H9 (cell line): Measurements from ENCODE around the gene DMD. TPM values are rescaled to one million over a fixed set of nuclear protein-coding genes. Genes with fewer than 3 reads are reported as not detected.

Experiments
- DNase-seq: peaks from one replicate; pipeline ENCODE4 v3.0.0-alpha.2; 2017
- H2AFZ ChIP-seq: one replicate; pipeline ENCODE4 v1.6.1; 2013; ENCODE audit warnings: mild to moderate bottlenecking, low read length, control low read depth, moderate library complexity
- H2AK5ac ChIP-seq: 2 replicates; pipeline ENCODE4 v1.6.1; 2013; ENCODE audit warnings: low read length, control low read depth, mixed read lengths; ENCODE audit not compliant: insufficient read length
- H2BK120ac ChIP-seq: one replicate; pipeline ENCODE4 v1.6.1; 2013; ENCODE audit warnings: low read depth, mild to moderate bottlenecking, low read length, control low read depth, inconsistent platforms; ENCODE audit not compliant: poor library complexity, severe bottlenecking
- H2BK12ac ChIP-seq: 2 replicates; pipeline ENCODE4 v1.6.1; 2013; ENCODE audit warnings: low read length, control low read depth, mixed read lengths, low read depth; ENCODE audit not compliant: insufficient read length
- H2BK15ac ChIP-seq: 2 replicates; pipeline ENCODE4 v1.6.1; 2013; ENCODE audit warnings: low read depth, low read length, control low read depth
- H2BK20ac ChIP-seq: one replicate; pipeline ENCODE4 v1.6.1; 2013; ENCODE audit warnings: low read depth, mild to moderate bottlenecking, low read length, control low read depth, inconsistent platforms; ENCODE audit not compliant: poor library complexity, severe bottlenecking
- H2BK5ac ChIP-seq: 2 replicates; pipeline ENCODE4 v1.6.1; 2013; ENCODE audit warnings: low read length, control low read depth, mixed read lengths; ENCODE audit not compliant: insufficient read length
- H3K14ac ChIP-seq: 2 replicates; pipeline ENCODE4 v1.6.1; 2013; ENCODE audit warnings: low read length, control low read depth; ENCODE audit not compliant: insufficient read depth
- H3K18ac ChIP-seq: 2 replicates; pipeline ENCODE4 v1.6.1; 2013; ENCODE audit warnings: low read depth, mild to moderate bottlenecking, mixed read lengths, low read length, control low read depth; ENCODE audit not compliant: insufficient read length
- H3K23ac ChIP-seq: 2 replicates; pipeline ENCODE4 v1.6.1; 2013; ENCODE audit warnings: low read length, control low read depth, mixed read lengths, low read depth; ENCODE audit not compliant: insufficient read length
- H3K23me2 ChIP-seq: 2 replicates; pipeline ENCODE4 v1.6.1; 2013; ENCODE audit warnings: low read depth, mild to moderate bottlenecking, mixed read lengths, low read length, control low read depth; ENCODE audit not compliant: insufficient read length, poor library complexity, severe bottlenecking
- H3K27ac ChIP-seq: 2 replicates; pipeline ENCODE4 v1.5.1; 2013; ENCODE audit warnings: low read length, control low read depth, mixed read lengths, low read depth; ENCODE audit not compliant: insufficient read length
- H3K27me3 ChIP-seq: 2 replicates; pipeline ENCODE4 v1.6.1; 2013; ENCODE audit warnings: low read length, control low read depth, inconsistent platforms; ENCODE audit not compliant: insufficient read depth
- H3K4ac ChIP-seq: 2 replicates; pipeline ENCODE4 v1.6.1; 2013; ENCODE audit warnings: low read depth, mild to moderate bottlenecking, control low read depth, inconsistent platforms, low read length, moderate library complexity
- H3K4me1 ChIP-seq: 2 replicates; pipeline ENCODE4 v1.6.1; 2013; ENCODE audit warnings: low read length, control low read depth, inconsistent platforms; ENCODE audit not compliant: insufficient read depth
- H3K4me2 ChIP-seq: 2 replicates; pipeline ENCODE4 v1.6.1; 2013; ENCODE audit warnings: low read length, control low read depth, mixed read lengths; ENCODE audit not compliant: insufficient read length, insufficient read depth
- H3K56ac ChIP-seq: 2 replicates; pipeline ENCODE4 v1.6.1; 2013; ENCODE audit warnings: low read depth, mild to moderate bottlenecking, mixed read lengths, low read length, control low read depth; ENCODE audit not compliant: insufficient read length
- H3K79me1 ChIP-seq: 2 replicates; pipeline ENCODE4 v1.6.1; 2013; ENCODE audit warnings: low read depth, mild to moderate bottlenecking, moderate library complexity, low read length, control low read depth, inconsistent platforms; ENCODE audit not compliant: insufficient read depth, poor library complexity, severe bottlenecking
- H3K79me2 ChIP-seq: 2 replicates; pipeline ENCODE4 v1.6.1; 2013; ENCODE audit warnings: low read length, control low read depth, inconsistent platforms; ENCODE audit not compliant: insufficient read depth
- H3K9ac ChIP-seq: 2 replicates; pipeline ENCODE4 v1.6.1; 2013; ENCODE audit warnings: low read length, control low read depth, mixed read lengths; ENCODE audit not compliant: insufficient read length; ENCODE audit errors: extremely low read depth
- H3K9me3 ChIP-seq: one replicate; pipeline ENCODE4 v1.6.1; 2013; ENCODE audit warnings: low read depth, low read length, inconsistent platforms; ENCODE audit not compliant: control insufficient read depth
- H3T11ph ChIP-seq: one replicate; pipeline ENCODE4 v1.6.1; 2013; ENCODE audit warnings: mild to moderate bottlenecking, low read length, control low read depth, inconsistent platforms
- H4K20me1 ChIP-seq: one replicate; pipeline ENCODE4 v1.6.1; 2013; ENCODE audit not compliant: control insufficient read depth, insufficient read length, insufficient read depth
- H4K5ac ChIP-seq: 2 replicates; pipeline ENCODE4 v1.6.1; 2013; ENCODE audit warnings: low read depth, mild to moderate bottlenecking, mixed read lengths, low read length, control low read depth; ENCODE audit not compliant: insufficient read length
- H4K8ac ChIP-seq: replicated peaks from 2 replicates; pipeline ENCODE4 v1.6.1; 2013; ENCODE audit warnings: low read length, control low read depth, mixed read lengths, low read depth; ENCODE audit not compliant: insufficient read length
- H4K91ac ChIP-seq: 2 replicates; pipeline ENCODE4 v1.6.1; 2013; ENCODE audit warnings: low read depth, mild to moderate bottlenecking, moderate library complexity, mixed read lengths, low read length, control low read depth; ENCODE audit not compliant: insufficient read length
- H3K27ac Mint-ChIP-seq, 3 experiments: 2 replicates in 2 of 3; 3 replicates in 1 of 3; pipeline ENCODE4 v1.8.0; 2020 to 2021; ENCODE audit warnings: mixed read lengths in 3 of 3, mild to moderate bottlenecking in 1 of 3, moderate library complexity in 1 of 3
- H3K27me3 Mint-ChIP-seq: 2 replicates; pipeline ENCODE4 v1.8.0; 2021; ENCODE audit warnings: low read depth, mild to moderate bottlenecking, moderate library complexity, mixed read lengths
- H3K36me3 Mint-ChIP-seq, 3 experiments: 2 replicates in 2 of 3; 3 replicates in 1 of 3; pipeline ENCODE4 v1.8.0; 2020 to 2021; ENCODE audit warnings: low read depth in 3 of 3, mixed read lengths in 3 of 3; ENCODE audit not compliant: insufficient read depth in 1 of 3
- H3K4me1 Mint-ChIP-seq, 2 experiments: 2 replicates each; pipeline ENCODE4 v1.8.0; 2020; ENCODE audit warnings: mixed read lengths in 2 of 2
- H3K4me3 Mint-ChIP-seq, 2 experiments: 2 replicates in 1 of 2; 3 replicates in 1 of 2; pipeline ENCODE4 v1.8.0; 2020 to 2021; ENCODE audit warnings: mild to moderate bottlenecking in 2 of 2, mixed read lengths in 2 of 2, moderate library complexity in 1 of 2
- H3K9me3 Mint-ChIP-seq, 2 experiments: 2 replicates in 1 of 2; 3 replicates in 1 of 2; pipeline ENCODE4 v1.8.0; 2020; ENCODE audit warnings: mild to moderate bottlenecking in 2 of 2, mixed read lengths in 2 of 2, moderate library complexity in 1 of 2
- CTCF ChIP-seq: fragments of 200-600 bp; sonication (generic); conservative IDR thresholded peaks from 3 replicates; pipeline ENCODE4 v1.8.0; 2021; ENCODE audit warnings: antibody characterized with exemption, mild to moderate bottlenecking
- WGBS: extraction: QIAGEN DNeasy Blood & Tissue Kit; methylation state at CpG from one replicate; pipeline ENCODE4 v1.1.7; 2013; ENCODE audit warnings: missing lambda C conversion rate, low lambda C conversion rate, mixed read lengths; ENCODE audit not compliant: insufficient read length; ENCODE audit errors: extremely low coverage; 5-methylcytosine and 5-hydroxymethylcytosine counted together
- total RNA-seq: library from RNA; stranded (reverse); gene quantifications from 2 replicates; pipeline ENCODE4 v1.2.1, GENCODE V29; 2021

The DMD gene
- total RNA-seq, 1 experiment from 2014 or later: 3.8 TPM

- H3K4ac ChIP-seq: no peak overlapping the region
- no peak overlapping the region for H3K4me2 ChIP-seq
- no peak overlapping the region for H3K14ac ChIP-seq
- H3K4me1 Mint-ChIP-seq: no peaks in the 10 kb centered on the region
- no peaks in the 10 kb centered on the region for H3K9me3 ChIP-seq
- H4K20me1 ChIP-seq: no peaks in the 10 kb centered on the region
- no peak overlapping the region for H3K27ac Mint-ChIP-seq
- no peak overlapping the region for H3K27ac ChIP-seq
- WGBS: no CpG with 5 or more reads among the region's 4 CpGs
- no peak overlapping the region for H4K8ac ChIP-seq
- H2BK120ac ChIP-seq: no peak overlapping the region
- H3K9ac ChIP-seq: no peak overlapping the region
- no peak overlapping the region for H2BK20ac ChIP-seq
- H3K4me1 ChIP-seq: no peaks in the 10 kb centered on the region
- H4K5ac ChIP-seq: no peak overlapping the region
- no peak overlapping the region for H2BK15ac ChIP-seq
- H3K18ac ChIP-seq: no peak overlapping the region
- H2BK5ac ChIP-seq: no peak overlapping the region
- no peak overlapping the region for H3T11ph ChIP-seq
- no peaks in the 10 kb centered on the region for H3K27me3 Mint-ChIP-seq
- no peak for DNase-seq
- no peaks in the 10 kb centered on the region for H3K79me1 ChIP-seq
- no peak overlapping the region for H3K56ac ChIP-seq
- H2AFZ ChIP-seq: no peak overlapping the region
- H3K27me3 ChIP-seq: no peaks in the 10 kb centered on the region
- H3K79me2 ChIP-seq: no peaks in the 10 kb centered on the region
- no peak overlapping the region for H3K4me3 Mint-ChIP-seq
- no peaks in the 10 kb centered on the region for H3K23me2 ChIP-seq
- no peak overlapping the region for H3K23ac ChIP-seq
- no peak overlapping the region for H4K91ac ChIP-seq
- H2AK5ac ChIP-seq: no peak overlapping the region
- peaks cover 34 to 44% of the 10 kb centered on the region in 2 experiments for H3K9me3 Mint-ChIP-seq
- no peak for TF ChIP-seq CTCF
- no peaks in the 10 kb centered on the region for H3K36me3 Mint-ChIP-seq
- no peak overlapping the region for H2BK12ac ChIP-seq
These were observed 813.7 kb downstream of the DMD start for GRCh38 chrX:32397562-32398216.
